Sigmoid colon (tissue), 7 donors: Measurements from ENCODE around the gene CEP112. TPM values are rescaled to one million over a fixed set of nuclear protein-coding genes. Genes with fewer than 3 reads are reported as not detected.

Experiments used
- DNase-seq: peaks from one replicate; pipeline ENCODE4 v3.0.0-alpha.2; 2019
- H3K27ac ChIP-seq, 4 donors: fragments of 200-600 bp; sonication (generic); one replicate each; pipeline ENCODE4 v1.5.1; 2016 to 2019; ENCODE audit warnings: mild to moderate bottlenecking in 1 of 4
- H3K27me3 ChIP-seq, 3 donors: fragments of 200-600 bp; sonication (generic); one replicate each; pipeline ENCODE4 v1.5.1; 2019; ENCODE audit warnings: mild to moderate bottlenecking in 1 of 3
- H3K36me3 ChIP-seq, 4 donors: fragments of 200-600 bp; sonication (generic); one replicate each; pipeline ENCODE4 v1.5.1; 2016 to 2019
- H3K4me1 ChIP-seq, 4 donors: fragments of 200-600 bp; sonication (generic); one replicate each; pipeline ENCODE4 v1.5.1; 2017 to 2019
- H3K4me3 ChIP-seq, 4 donors: fragments of 200-600 bp; sonication (generic); one replicate each; pipeline ENCODE4 v1.5.1; 2017 to 2019; ENCODE audit warnings: mild to moderate bottlenecking in 2 of 4, moderate library complexity in 1 of 4
- H3K9me3 ChIP-seq, 4 donors: fragments of 200-600 bp in 3 of 4; sonication (generic) in 3 of 4; one replicate each; pipeline versions ENCODE4 v1.5.1 to v1.6.1; 2013 to 2019
- CTCF ChIP-seq, 4 experiments: fragments of 450-650 bp in 3 of 4; fragments of 200-600 bp in 1 of 4; IDR thresholded peaks; one replicate each; pipeline ENCODE4 v1.5.1; 2016 to 2019; ENCODE audit warnings: antibody characterized with exemption in 4 of 4, mild to moderate bottlenecking in 3 of 4, moderate library complexity in 2 of 4
- EP300 ChIP-seq, 4 donors: sonication (generic); formaldehyde crosslinking; IDR thresholded peaks; one replicate each; pipeline ENCODE4 v1.6.1; 2017; ENCODE audit warnings: antibody characterized with exemption in 4 of 4
- POLR2A ChIP-seq, 2 donors: fragments of 450-650 bp; IDR thresholded peaks; one replicate each; pipeline ENCODE4 v1.6.1; 2016; ENCODE audit warnings: antibody characterized with exemption in 2 of 2, mild to moderate bottlenecking in 2 of 2, moderate library complexity in 2 of 2
- POLR2AphosphoS5 ChIP-seq, 4 donors: sonication (generic); formaldehyde crosslinking; IDR thresholded peaks; one replicate each; pipeline ENCODE4 v1.6.1; 2017; ENCODE audit warnings: antibody characterized with exemption in 4 of 4
- WGBS, 2 donors: extraction: QIAGEN DNeasy Blood & Tissue Kit; methylation state at CpG; one replicate each; pipeline ENCODE4 v1.1.7; 2013; 5-methylcytosine and 5-hydroxymethylcytosine counted together
- intact Hi-C: fragments of 100-400 bp; cut with DNase I; formaldehyde crosslinking; loops from one replicate; pipeline ENCODE4 v1.15.1; 2023
- polyA plus RNA-seq, 3 donors: library from polyadenylated mRNA; stranded (reverse); fragments of 200-250 nt; gene quantifications; one replicate each; pipeline ENCODE4 v1.2.3, GENCODE V29; 2013
- total RNA-seq, 4 donors: library from RNA; depleted of rRNA; stranded (reverse); fragments of >200 nt; gene quantifications; one replicate each; pipeline ENCODE4 v1.1.0, GENCODE V29; 2016
- donor health status: healthy with polysubstance abuse.
- donor health status: Bipolar disorder and iron deficiency.
- donor health status: healthy.

The CEP112 gene
- 10 to 100 TPM; 15.1 to 29.1 (median 19.9) TPM for total RNA-seq
- polyA plus RNA-seq = 1 to 10 TPM in 2 of 3 donors, under 1 TPM in 1; 0.92 to 4.2 (median 4.0) TPM

- no peaks in the 10 kb centered on the region for H3K9me3 ChIP-seq
- H3K4me3 ChIP-seq = peak within 1 kb of the TSS; percentile 58 to 86 (median 70)
- intact Hi-C loops = no loop called here
- no peaks in the 10 kb centered on the region for H3K27me3 ChIP-seq
- peaks cover 3 to 30% (median 18%) of the 10 kb centered on the region in 4 donors for H3K4me1 ChIP-seq
- peak; percentile 78 for DNase-seq
- no peaks in the 10 kb centered on the region for H3K36me3 ChIP-seq
- 0 to 1% methylated on average over 83 of the region's 83 CpGs for WGBS, 2 donors
- peak within 1 kb of the TSS; percentile 64 to 82 (median 78) for H3K27ac ChIP-seq
- TF ChIP-seq POLR2AphosphoS5 (IDR thresholded peaks at IDR 0.05) (peak in 2 of 4 donors; percentile 52 to 57), CTCF (IDR thresholded peaks at IDR 0.05) (no peak)
Measured at GRCh38 chr17:66191593-66192377, at the start of gene CEP112. TSS of gene CEP112 (minus strand) at chr17:66192133.

GRCh38 chr17:66240630-66241029, 48.7 kb upstream of the CEP112 start:
- no peaks in the 10 kb centered on the region for H3K9me3 ChIP-seq
- 34 to 57% methylated on average over 3 of the region's 3 CpGs for WGBS, 2 donors
- no peak for DNase-seq
- intact Hi-C loops = no loop called here
- H3K4me3 ChIP-seq = no peak overlapping the region
- no peak overlapping the region for H3K27ac ChIP-seq
- no peaks in the 10 kb centered on the region for H3K4me1 ChIP-seq
- H3K27me3 ChIP-seq = no peaks in the 10 kb centered on the region
- TF ChIP-seq POLR2A (IDR thresholded peaks at IDR 0.05) = no peak
- TF ChIP-seq POLR2AphosphoS5 (IDR thresholded peaks at IDR 0.05) = no peak
- TF ChIP-seq CTCF (IDR thresholded peaks at IDR 0.05) = no peak
- no peak for TF ChIP-seq EP300 (IDR thresholded peaks at IDR 0.05)
- no peaks in the 10 kb centered on the region for H3K36me3 ChIP-seq

GRCh38 chr17:66240013-66240412, 48.1 kb upstream of the CEP112 start:
- DNase-seq = no peak
- H3K4me3 ChIP-seq = no peak overlapping the region
- TF ChIP-seq CTCF (IDR thresholded peaks at IDR 0.05) (no peak), POLR2A (IDR thresholded peaks at IDR 0.05) (no peak), EP300 (IDR thresholded peaks at IDR 0.05) (no peak), POLR2AphosphoS5 (IDR thresholded peaks at IDR 0.05) (no peak)
- H3K4me1 ChIP-seq = no peaks in the 10 kb centered on the region
- intact Hi-C loops = no loop called here
- no peak overlapping the region for H3K27ac ChIP-seq
- H3K36me3 ChIP-seq = no peaks in the 10 kb centered on the region
- H3K27me3 ChIP-seq = no peaks in the 10 kb centered on the region
- no peaks in the 10 kb centered on the region for H3K9me3 ChIP-seq
- 90 to 98% methylated on average over 6 of the region's 6 CpGs for WGBS, 2 donors

- Histone ChIP-seq H3K4me1 (no peaks in the 10 kb centered on the region), H3K36me3 (no peaks in the 10 kb centered on the region), H3K9me3 (no peaks in the 10 kb centered on the region), H3K27me3 (no peaks in the 10 kb centered on the region), H3K4me3 (no peak overlapping the region), H3K27ac (no peak overlapping the region)
- TF ChIP-seq EP300 (IDR thresholded peaks at IDR 0.05) (no peak), POLR2A (IDR thresholded peaks at IDR 0.05) (no peak), CTCF (IDR thresholded peaks at IDR 0.05) (no peak), POLR2AphosphoS5 (IDR thresholded peaks at IDR 0.05) (no peak)
- intact Hi-C loops = no loop called here
- no peak for DNase-seq
- 44 to 81% methylated on average over 3 of the region's 3 CpGs for WGBS, 2 donors
Measured at GRCh38 chr17:66235377-66235994, 43.6 kb upstream of the CEP112 start.
